HL-60 (cell line): Measurements from ENCODE around the gene BBS2.

Experiments
- DNase-seq, 2 experiments: peaks; one replicate each; pipeline ENCODE4 v3.0.0-alpha.2; 2010 to 2020; ENCODE audit warnings: low read depth in 1 of 2, low spot score in 1 of 2
- H3K27ac ChIP-seq: fragments of 250-450 bp; sonication (Bioruptor Pico); replicated peaks from 2 replicates; pipeline ENCODE4 v1.5.1; 2020; ENCODE audit warnings: mild to moderate bottlenecking, moderate library complexity
- H3K27me3 ChIP-seq: fragments of 250-450 bp; sonication (Bioruptor Pico); 2 replicates; pipeline ENCODE4 v1.5.1; 2021; ENCODE audit warnings: mild to moderate bottlenecking, moderate library complexity; ENCODE audit not compliant: insufficient read depth, poor library complexity, severe bottlenecking
- H3K4me3 ChIP-seq: replicated peaks from 2 replicates; pipeline ENCODE4 v1.5.1; 2011; ENCODE audit warnings: mild to moderate bottlenecking, control low read depth, low read length; ENCODE audit not compliant: insufficient read depth
- CTCF ChIP-seq: IDR thresholded peaks from one replicate; pipeline ENCODE4 v1.5.1; 2011; ENCODE audit warnings: low read length, control low read depth, inconsistent platforms; ENCODE audit not compliant: insufficient read depth
- GABPA ChIP-seq: IDR thresholded peaks from 2 replicates; pipeline ENCODE4 v1.6.1; 2012; ENCODE audit warnings: low read depth
- POLR2AphosphoS5 ChIP-seq: IDR thresholded peaks from 2 replicates; pipeline ENCODE4 v1.6.1; 2012; ENCODE audit warnings: low read depth
- REST ChIP-seq: IDR thresholded peaks from 2 replicates; pipeline ENCODE4 v1.6.1; 2012; ENCODE audit warnings: low read depth; ENCODE audit not compliant: insufficient replicate concordance
- SPI1 ChIP-seq: IDR thresholded peaks from 2 replicates; pipeline ENCODE4 v1.6.1; 2012; ENCODE audit warnings: low read depth, mild to moderate bottlenecking, borderline replicate concordance

Gene BBS2

GRCh38 chr16:56460101-56460500, 59.7 kb downstream of the BBS2 start:
- no peak for TF ChIP-seq POLR2AphosphoS5
- no peak for TF ChIP-seq SPI1
- TF ChIP-seq GABPA, result no peak
- TF ChIP-seq REST, result no peak
- no peak for TF ChIP-seq CTCF
- Histone ChIP-seq H3K4me3 (no peak overlapping the region), H3K27ac (no peak overlapping the region), H3K27me3 (no peaks in the 10 kb centered on the region)
- no peak for DNase-seq

- no peak overlapping the region for H3K27ac ChIP-seq
- no peak overlapping the region for H3K4me3 ChIP-seq
- DNase-seq, result no peak
- TF ChIP-seq SPI1 (no peak), GABPA (no peak), CTCF (no peak), POLR2AphosphoS5 (no peak), REST (no peak)
- no peaks in the 10 kb centered on the region for H3K27me3 ChIP-seq
Observed at GRCh38 chr16:56457927-56458470, 61.8 kb downstream of the BBS2 start.

GRCh38 chr16:56451753-56452689, 67.8 kb downstream of the BBS2 start:
- peak; percentile 31 to 42 for DNase-seq

More at GRCh38 chr16:56451753-56452689, 67.8 kb downstream of the BBS2 start:
- Histone ChIP-seq H3K4me3 (peak overlapping the region; percentile 94), H3K27me3 (no peaks in the 10 kb centered on the region), H3K27ac (peak overlapping the region; percentile 90)
- no peak for TF ChIP-seq POLR2AphosphoS5
- TF ChIP-seq CTCF, result no peak
- TF ChIP-seq GABPA, result no peak
- no peak for TF ChIP-seq SPI1
- no peak for TF ChIP-seq REST
